HepG2 (cell line): ENCODE results near the gene MBOAT7. TPM values are rescaled to one million over a fixed set of nuclear protein-coding genes. Genes with fewer than 3 reads are reported as not detected.

Experiments used
- EP300 ChIP-seq, 3 experiments: sonication (generic) in 1 of 3; formaldehyde crosslinking in 1 of 3; IDR thresholded peaks; 2 replicates each; pipeline versions ENCODE4 v1.5.1 to v1.6.1; 2011 to 2020; ENCODE audit warnings: low read depth in 2 of 3, low read length in 2 of 3, borderline replicate concordance in 1 of 3, improper control_type of control experiment in 1 of 3, mild to moderate bottlenecking in 1 of 3, missing genetic modification reagents in 1 of 3, moderate library complexity in 1 of 3
- IRF2 ChIP-seq: IDR thresholded peaks from 2 replicates; pipeline ENCODE4 v1.6.1; 2018; ENCODE audit warnings: missing genetic modification reagents, missing compliant biosample characterization
- KLF16 ChIP-seq, 2 experiments: sonication (generic) in 1 of 2; formaldehyde crosslinking in 1 of 2; IDR thresholded peaks; 2 replicates each; pipeline versions ENCODE4 v1.6.1 to v1.8.0; 2016 to 2023; ENCODE audit warnings: missing genetic modification reagents in 2 of 2, missing compliant biosample characterization in 1 of 2
- SAP130 ChIP-seq: IDR thresholded peaks from 2 replicates; pipeline ENCODE4 v1.6.1; 2016; ENCODE audit warnings: low read depth
- TCF12 ChIP-seq, 2 experiments: fragments of 450-650 bp in 1 of 2; sonication (generic) in 1 of 2; formaldehyde crosslinking in 1 of 2; IDR thresholded peaks; 2 replicates each; pipeline versions ENCODE4 v1.6.1 to v1.8.0; 2017 to 2022; ENCODE audit warnings: antibody characterized with exemption in 1 of 2, mild to moderate bottlenecking in 1 of 2, missing genetic modification reagents in 1 of 2, moderate library complexity in 1 of 2
- TOPORS ChIP-seq: sonication (generic); formaldehyde crosslinking; IDR thresholded peaks from 2 replicates; pipeline ENCODE4 v1.8.0; 2023; ENCODE audit warnings: mild to moderate bottlenecking, missing genetic modification reagents
- ZNF234 ChIP-seq: sonication (generic); formaldehyde crosslinking; conservative IDR thresholded peaks from 2 replicates; pipeline ENCODE4 v1.5.1; 2020; ENCODE audit warnings: mild to moderate bottlenecking, missing genetic modification reagents
- ZNF274 ChIP-seq: sonication (generic); formaldehyde crosslinking; IDR thresholded peaks from 2 replicates; pipeline ENCODE4 v1.5.1; 2020; ENCODE audit warnings: mild to moderate bottlenecking, missing genetic modification reagents
- ZNF879 ChIP-seq: sonication (generic); formaldehyde crosslinking; IDR thresholded peaks from 2 replicates; pipeline ENCODE4 v1.8.1; 2023; ENCODE audit warnings: missing genetic modification reagents
- polyA plus RNA-seq, 8 experiments: library from polyadenylated mRNA; depleted of rRNA in 3 of 8; stranded (reverse) in 7 of 8; unstranded in 1 of 8; fragments of >200 nt; fragmentation: Illumina TruSeq in 4 of 8; extraction: Trizol in 4 of 8; gene quantifications; 2 replicates each; pipeline versions ENCODE4 v1.2.1 to v1.2.3, GENCODE V29; 2011 to 2016; ENCODE audit warnings: low read depth in 4 of 8, missing spikeins in 1 of 8, mixed read lengths in 1 of 8; ENCODE audit not compliant: insufficient read depth in 1 of 8
- total RNA-seq, 5 experiments: library from RNA; depleted of rRNA; stranded (reverse); fragments of >200 nt; fragmentation: Illumina TruSeq; extraction: Trizol; gene quantifications; 2 replicates each; pipeline ENCODE4 v1.2.3, GENCODE V29; 2016; ENCODE audit warnings: low read depth in 1 of 5
- TF ChIP-seq, protein P1 (sequence below): sonication (generic); formaldehyde crosslinking; IDR thresholded peaks from 2 replicates; pipeline ENCODE4 v1.5.0; 2020; ENCODE audit warnings: mild to moderate bottlenecking, low read depth, missing genetic modification reagents, borderline replicate concordance
- TF ChIP-seq, protein P2 (sequence below): sonication (generic); formaldehyde crosslinking; IDR thresholded peaks from one replicate; pipeline ENCODE4 v1.5.1; 2020; ENCODE audit warnings: mild to moderate bottlenecking, missing genetic modification reagents; ENCODE audit errors: not compliant biosample characterization
- TF ChIP-seq, protein P3 (sequence below): sonication (generic); formaldehyde crosslinking; IDR thresholded peaks from 2 replicates; pipeline ENCODE4 v1.4.0; 2020; ENCODE audit warnings: missing genetic modification reagents
- TF ChIP-seq, protein P4 (sequence below): sonication (generic); formaldehyde crosslinking; IDR thresholded peaks from 2 replicates; pipeline ENCODE4 v1.5.1; 2020; ENCODE audit warnings: missing genetic modification reagents, mild to moderate bottlenecking, borderline replicate concordance

Gene MBOAT7
- total and polyA plus RNA-seq, 2 of the 13 experiments (the other 11 are each of a cell fraction or from before 2014, with no cell fraction given) = 22.2 to 25.5 TPM

DNA sequence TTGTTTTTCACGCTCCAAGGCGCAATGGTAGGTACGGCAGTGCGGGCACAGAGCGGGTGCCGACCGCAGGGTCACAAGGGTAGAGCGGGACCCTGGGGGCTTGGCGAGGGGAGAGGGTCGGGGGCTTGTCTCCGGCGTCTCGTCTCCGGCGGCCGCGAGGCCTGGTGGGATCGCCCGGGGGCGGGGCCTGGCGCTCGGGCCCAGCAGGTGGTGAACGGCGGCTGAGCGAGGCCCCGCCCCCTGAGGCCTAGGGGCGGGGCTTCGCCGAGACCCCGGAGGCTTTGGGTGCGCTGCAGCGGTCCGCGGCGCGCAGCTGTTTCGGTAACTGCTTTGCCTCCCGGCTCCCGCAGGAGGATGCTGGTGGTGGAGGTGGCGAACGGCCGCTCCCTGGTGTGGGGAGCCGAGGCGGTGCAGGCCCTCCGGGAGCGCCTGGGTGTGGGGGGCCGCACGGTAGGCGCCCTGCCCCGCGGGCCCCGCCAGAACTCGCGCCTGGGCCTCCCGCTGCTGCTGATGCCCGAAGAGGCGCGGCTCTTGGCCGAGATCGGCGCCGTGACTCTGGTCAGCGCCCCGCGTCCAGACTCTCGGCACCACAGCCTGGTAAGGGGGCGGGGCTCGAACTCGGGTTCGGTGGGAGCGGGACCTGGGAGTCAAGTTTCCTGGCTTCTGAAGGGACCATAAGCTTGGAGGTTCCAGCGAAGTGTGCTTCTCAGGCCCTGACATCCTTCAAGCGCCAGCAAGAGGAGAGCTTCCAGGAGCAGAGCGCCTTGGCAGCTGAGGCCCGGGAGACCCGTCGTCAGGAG is 1.8 kb upstream of the MBOAT7 start, which contains the start of gene TSEN34 (continued):
- TF ChIP-seq ZNF879 (CRISPR knock-in tag) (no peak), IRF2 (CRISPR knock-in tag) (no peak), ZNF274 (CRISPR knock-in tag) (0 out of 2 replicates have a peak, but pooled peaks have one; percentile 54), TCF12 (IDR thresholded peaks at IDR 0.05) (no peak), TCF12 (CRISPR knock-in tag; IDR thresholded peaks at IDR 0.05) (peak; percentile 36; the same call in 1 of the 2 replicates), ZNF234 (CRISPR knock-in tag) (no peak; the same call in 1 of the 2 replicates), EP300 (IDR thresholded peaks at IDR 0.05; ENCODE audit: low read depth in 2 of 2, low read length in 2 of 2) (no peak), EP300 (CRISPR knock-in tag; IDR thresholded peaks at IDR 0.05; ENCODE audit: borderline replicate concordance) (0 out of 2 replicates have a peak, but pooled peaks have one; percentile 26), TOPORS (CRISPR knock-in tag) (no peak), SAP130 (CRISPR knock-in tag) (peak; percentile 59), KLF16 (CRISPR knock-in tag; IDR thresholded peaks at IDR 0.05) (peak in 1 of 2 experiments; percentile 1; a peak in 1 of 4 replicates)
- TF ChIP-seq, protein P1, sequence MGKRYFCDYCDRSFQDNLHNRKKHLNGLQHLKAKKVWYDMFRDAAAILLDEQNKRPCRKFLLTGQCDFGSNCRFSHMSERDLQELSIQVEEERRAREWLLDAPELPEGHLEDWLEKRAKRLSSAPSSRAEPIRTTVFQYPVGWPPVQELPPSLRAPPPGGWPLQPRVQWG (CRISPR knock-in tag) = no peak
- TF ChIP-seq, protein P2, sequence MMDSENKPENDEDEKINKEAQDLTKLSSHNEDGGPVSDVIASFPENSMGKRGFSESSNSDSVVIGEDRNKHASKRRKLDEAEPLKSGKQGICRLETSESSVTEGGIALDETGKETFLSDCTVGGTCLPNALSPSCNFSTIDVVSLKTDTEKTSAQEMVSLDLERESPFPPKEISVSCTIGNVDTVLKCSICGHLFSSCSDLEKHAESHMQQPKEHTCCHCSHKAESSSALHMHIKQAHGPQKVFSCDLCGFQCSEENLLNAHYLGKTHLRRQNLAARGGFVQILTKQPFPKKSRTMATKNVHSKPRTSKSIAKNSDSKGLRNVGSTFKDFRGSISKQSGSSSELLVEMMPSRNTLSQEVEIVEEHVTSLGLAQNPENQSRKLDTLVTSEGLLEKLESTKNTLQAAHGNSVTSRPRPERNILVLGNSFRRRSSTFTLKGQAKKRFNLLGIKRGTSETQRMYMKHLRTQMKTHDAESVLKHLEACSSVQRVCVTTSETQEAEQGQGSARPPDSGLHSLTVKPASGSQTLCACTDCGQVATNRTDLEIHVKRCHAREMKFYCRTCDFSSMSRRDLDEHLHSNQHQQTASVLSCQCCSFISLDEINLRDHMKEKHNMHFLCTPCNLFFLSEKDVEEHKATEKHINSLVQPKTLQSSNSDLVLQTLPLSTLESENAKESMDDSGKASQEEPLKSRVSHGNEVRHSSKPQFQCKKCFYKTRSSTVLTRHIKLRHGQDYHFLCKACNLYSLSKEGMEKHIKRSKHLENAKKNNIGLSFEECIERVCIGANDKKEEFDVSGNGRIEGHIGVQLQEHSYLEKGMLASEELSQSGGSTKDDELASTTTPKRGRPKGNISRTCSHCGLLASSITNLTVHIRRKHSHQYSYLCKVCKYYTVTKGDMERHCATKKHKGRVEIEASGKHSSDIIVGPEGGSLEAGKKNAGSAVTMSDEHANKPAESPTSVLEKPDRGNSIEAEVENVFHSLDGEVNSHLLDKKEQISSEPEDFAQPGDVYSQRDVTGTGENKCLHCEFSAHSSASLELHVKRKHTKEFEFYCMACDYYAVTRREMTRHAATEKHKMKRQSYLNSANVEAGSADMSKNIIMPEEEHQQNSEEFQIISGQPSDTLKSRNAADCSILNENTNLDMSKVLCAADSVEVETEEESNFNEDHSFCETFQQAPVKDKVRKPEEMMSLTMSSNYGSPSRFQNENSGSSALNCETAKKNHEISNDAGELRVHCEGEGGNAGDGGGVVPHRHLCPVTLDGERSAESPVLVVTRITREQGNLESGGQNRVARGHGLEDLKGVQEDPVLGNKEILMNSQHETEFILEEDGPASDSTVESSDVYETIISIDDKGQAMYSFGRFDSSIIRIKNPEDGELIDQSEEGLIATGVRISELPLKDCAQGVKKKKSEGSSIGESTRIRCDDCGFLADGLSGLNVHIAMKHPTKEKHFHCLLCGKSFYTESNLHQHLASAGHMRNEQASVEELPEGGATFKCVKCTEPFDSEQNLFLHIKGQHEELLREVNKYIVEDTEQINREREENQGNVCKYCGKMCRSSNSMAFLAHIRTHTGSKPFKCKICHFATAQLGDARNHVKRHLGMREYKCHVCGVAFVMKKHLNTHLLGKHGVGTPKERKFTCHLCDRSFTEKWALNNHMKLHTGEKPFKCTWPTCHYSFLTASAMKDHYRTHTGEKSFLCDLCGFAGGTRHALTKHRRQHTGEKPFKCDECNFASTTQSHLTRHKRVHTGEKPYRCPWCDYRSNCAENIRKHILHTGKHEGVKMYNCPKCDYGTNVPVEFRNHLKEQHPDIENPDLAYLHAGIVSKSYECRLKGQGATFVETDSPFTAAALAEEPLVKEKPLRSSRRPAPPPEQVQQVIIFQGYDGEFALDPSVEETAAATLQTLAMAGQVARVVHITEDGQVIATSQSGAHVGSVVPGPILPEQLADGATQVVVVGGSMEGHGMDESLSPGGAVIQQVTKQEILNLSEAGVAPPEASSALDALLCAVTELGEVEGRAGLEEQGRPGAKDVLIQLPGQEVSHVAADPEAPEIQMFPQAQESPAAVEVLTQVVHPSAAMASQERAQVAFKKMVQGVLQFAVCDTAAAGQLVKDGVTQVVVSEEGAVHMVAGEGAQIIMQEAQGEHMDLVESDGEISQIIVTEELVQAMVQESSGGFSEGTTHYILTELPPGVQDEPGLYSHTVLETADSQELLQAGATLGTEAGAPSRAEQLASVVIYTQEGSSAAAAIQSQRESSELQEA = no peak
- TF ChIP-seq, protein P3, sequence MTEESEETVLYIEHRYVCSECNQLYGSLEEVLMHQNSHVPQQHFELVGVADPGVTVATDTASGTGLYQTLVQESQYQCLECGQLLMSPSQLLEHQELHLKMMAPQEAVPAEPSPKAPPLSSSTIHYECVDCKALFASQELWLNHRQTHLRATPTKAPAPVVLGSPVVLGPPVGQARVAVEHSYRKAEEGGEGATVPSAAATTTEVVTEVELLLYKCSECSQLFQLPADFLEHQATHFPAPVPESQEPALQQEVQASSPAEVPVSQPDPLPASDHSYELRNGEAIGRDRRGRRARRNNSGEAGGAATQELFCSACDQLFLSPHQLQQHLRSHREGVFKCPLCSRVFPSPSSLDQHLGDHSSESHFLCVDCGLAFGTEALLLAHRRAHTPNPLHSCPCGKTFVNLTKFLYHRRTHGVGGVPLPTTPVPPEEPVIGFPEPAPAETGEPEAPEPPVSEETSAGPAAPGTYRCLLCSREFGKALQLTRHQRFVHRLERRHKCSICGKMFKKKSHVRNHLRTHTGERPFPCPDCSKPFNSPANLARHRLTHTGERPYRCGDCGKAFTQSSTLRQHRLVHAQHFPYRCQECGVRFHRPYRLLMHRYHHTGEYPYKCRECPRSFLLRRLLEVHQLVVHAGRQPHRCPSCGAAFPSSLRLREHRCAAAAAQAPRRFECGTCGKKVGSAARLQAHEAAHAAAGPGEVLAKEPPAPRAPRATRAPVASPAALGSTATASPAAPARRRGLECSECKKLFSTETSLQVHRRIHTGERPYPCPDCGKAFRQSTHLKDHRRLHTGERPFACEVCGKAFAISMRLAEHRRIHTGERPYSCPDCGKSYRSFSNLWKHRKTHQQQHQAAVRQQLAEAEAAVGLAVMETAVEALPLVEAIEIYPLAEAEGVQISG (CRISPR knock-in tag) = peak; percentile 55
- TF ChIP-seq, protein P4, sequence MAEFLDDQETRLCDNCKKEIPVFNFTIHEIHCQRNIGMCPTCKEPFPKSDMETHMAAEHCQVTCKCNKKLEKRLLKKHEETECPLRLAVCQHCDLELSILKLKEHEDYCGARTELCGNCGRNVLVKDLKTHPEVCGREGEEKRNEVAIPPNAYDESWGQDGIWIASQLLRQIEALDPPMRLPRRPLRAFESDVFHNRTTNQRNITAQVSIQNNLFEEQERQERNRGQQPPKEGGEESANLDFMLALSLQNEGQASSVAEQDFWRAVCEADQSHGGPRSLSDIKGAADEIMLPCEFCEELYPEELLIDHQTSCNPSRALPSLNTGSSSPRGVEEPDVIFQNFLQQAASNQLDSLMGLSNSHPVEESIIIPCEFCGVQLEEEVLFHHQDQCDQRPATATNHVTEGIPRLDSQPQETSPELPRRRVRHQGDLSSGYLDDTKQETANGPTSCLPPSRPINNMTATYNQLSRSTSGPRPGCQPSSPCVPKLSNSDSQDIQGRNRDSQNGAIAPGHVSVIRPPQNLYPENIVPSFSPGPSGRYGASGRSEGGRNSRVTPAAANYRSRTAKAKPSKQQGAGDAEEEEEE = no peak
